Activated CD4-positive, alpha-beta T cell treated with anti-CD3 and anti-CD28 coated beads for 36 hours (primary cell): Measurements from ENCODE around the gene ADORA2A. TPM values are rescaled to one million over a fixed set of nuclear protein-coding genes. Genes with fewer than 3 reads are reported as not detected.

Experiments
- ATAC-seq: fragments of 200-7000 bp; cut with Tn5 transposase; one replicate; pipeline ENCODE4 v1.10.0; 2021; ENCODE audit warnings: mild to moderate bottlenecking, moderate library complexity
- CTCF ChIA-PET: fragments of 350-600 bp; sonication (Branson Sonifier 250); formaldehyde crosslinking; loops from one replicate; lab custom pipeline; 2021; ENCODE audit warnings: antibody characterized with exemption; lab: Charles Lee
- POLR2A ChIA-PET: fragments of 350-600 bp; sonication (Branson Sonifier 250); formaldehyde crosslinking; loops from one replicate; lab custom pipeline; 2021; ENCODE audit warnings: antibody characterized with exemption, inconsistent platforms; lab: Charles Lee
- DNase-seq: peaks from one replicate; pipeline ENCODE4 v3.0.0-alpha.2; 2020
- H3K27ac Mint-ChIP-seq: one replicate; pipeline ENCODE4 v1.8.0; 2021; ENCODE audit warnings: mixed read lengths
- H3K27me3 Mint-ChIP-seq: one replicate; pipeline ENCODE4 v1.8.0; 2021; ENCODE audit warnings: mixed read lengths
- H3K36me3 Mint-ChIP-seq: one replicate; pipeline ENCODE4 v1.8.0; 2021; ENCODE audit warnings: low read depth, mixed read lengths
- H3K4me1 Mint-ChIP-seq: one replicate; pipeline ENCODE4 v1.8.0; 2021; ENCODE audit warnings: mixed read lengths
- H3K4me3 Mint-ChIP-seq: one replicate; pipeline ENCODE4 v1.8.0; 2021; ENCODE audit warnings: mild to moderate bottlenecking, moderate library complexity, mixed read lengths
- H3K9me3 Mint-ChIP-seq: one replicate; pipeline ENCODE4 v1.8.0; 2021; ENCODE audit warnings: low read depth, mixed read lengths
- intact Hi-C, 2 experiments: fragments of 100-400 bp; cut with DNase I in 1 of 2; cut with micrococcal nuclease in 1 of 2; formaldehyde crosslinking; loops; one replicate each; pipeline versions ENCODE4 v1.14.2 to v1.15.1; 2022 to 2024; cut with DNase I, micrococcal nuclease
- total RNA-seq, 2 experiments: library from RNA; stranded (reverse); gene quantifications; one replicate each; pipeline ENCODE4 v1.2.3, GENCODE V29; 2021

ADORA2A gene
- total RNA-seq, 2 experiments from 2014 or later, result 30.6 to 31.3 TPM

DNA sequence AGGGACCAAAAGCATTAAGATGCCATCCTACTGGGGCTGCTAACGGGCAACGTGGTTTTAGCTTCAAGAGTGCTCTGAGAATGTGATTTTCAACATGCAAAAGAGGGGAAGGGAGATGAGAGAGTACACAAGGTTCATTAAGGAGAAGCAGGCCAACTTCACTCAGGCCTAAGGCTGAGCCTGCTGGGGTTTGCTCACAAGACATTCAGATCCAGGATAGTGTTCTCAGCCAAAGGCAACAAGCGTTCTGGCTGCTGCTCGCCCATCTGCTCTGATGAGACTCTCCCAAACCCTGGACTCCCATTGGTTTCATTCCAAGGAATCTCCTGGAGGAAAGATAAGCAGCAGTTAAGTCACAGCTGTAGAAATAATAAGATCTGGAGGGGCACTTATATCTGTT, 44.2 kb downstream of the ADORA2A start:
- intact Hi-C loops, result no loop called here
- Mint-ChIP-seq H3K27ac (no peak overlapping the region), H3K4me1 (no peaks in the 10 kb centered on the region), H3K36me3 (no peaks in the 10 kb centered on the region), H3K27me3 (no peaks in the 10 kb centered on the region), H3K4me3 (no peak overlapping the region), H3K9me3 (no peaks in the 10 kb centered on the region)
- DNase-seq (no peak), ATAC-seq (no peak)
- POLR2A ChIA-PET, result no interaction called here
- CTCF ChIA-PET, result interaction anchor here (0.6 kb wide), 1 partner anchor 32 kb away, joined by 3 read pairs; no protein-coding TSS in a partner anchor

DNA sequence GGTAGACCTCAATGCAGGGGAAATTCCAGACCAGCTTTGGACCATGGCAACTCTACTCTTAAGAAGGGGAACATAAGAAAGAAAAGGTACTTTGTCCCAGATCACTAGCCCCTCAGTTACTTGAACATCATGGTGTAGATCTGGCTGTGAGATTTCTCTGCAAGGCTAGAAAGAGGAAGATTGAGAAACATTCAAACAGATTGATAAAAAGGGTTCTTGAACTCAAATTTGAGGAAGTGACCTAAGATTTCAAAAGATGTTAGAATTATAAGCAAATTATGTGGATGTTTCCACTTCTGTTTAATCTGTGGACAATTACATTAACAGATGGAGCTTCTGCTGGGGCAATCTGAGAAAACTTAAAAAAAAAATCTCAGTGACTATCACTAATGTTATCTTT, 45.9 kb downstream of the ADORA2A start:
- Mint-ChIP-seq H3K4me1 (no peaks in the 10 kb centered on the region), H3K9me3 (no peaks in the 10 kb centered on the region), H3K27me3 (no peaks in the 10 kb centered on the region), H3K4me3 (no peak overlapping the region), H3K27ac (no peak overlapping the region), H3K36me3 (no peaks in the 10 kb centered on the region)
- CTCF ChIA-PET, result interaction anchor here (0.5 kb wide), 1 partner anchor 11 kb away, joined by 3 read pairs; no protein-coding TSS in a partner anchor
- intact Hi-C loops, result no loop called here
- POLR2A ChIA-PET, result no interaction called here
- ATAC-seq (no peak), DNase-seq (no peak)

DNA sequence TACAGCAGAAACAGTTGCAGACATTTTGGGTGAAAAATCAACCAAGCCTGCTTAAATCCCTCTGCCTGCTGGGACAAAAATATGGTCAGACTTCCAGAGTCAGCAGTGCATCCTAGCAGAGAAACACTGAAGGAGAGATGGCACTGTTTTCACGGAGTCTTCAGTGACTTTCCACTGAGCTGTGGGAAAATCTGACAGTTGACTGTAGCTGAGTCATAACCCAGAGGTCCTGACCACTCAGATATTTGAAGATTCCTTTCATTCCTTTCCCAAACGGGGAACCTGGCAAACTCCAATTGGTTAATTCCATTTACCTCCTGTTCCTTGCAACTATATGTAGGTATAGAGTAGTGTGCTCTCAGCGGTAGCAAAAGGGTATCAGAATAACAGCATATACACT, 46.8 kb downstream of the ADORA2A start:
- intact Hi-C loops, result no loop called here
- Mint-ChIP-seq H3K36me3 (no peaks in the 10 kb centered on the region), H3K27ac (no peak overlapping the region), H3K4me3 (no peak overlapping the region), H3K4me1 (no peaks in the 10 kb centered on the region), H3K27me3 (no peaks in the 10 kb centered on the region), H3K9me3 (no peaks in the 10 kb centered on the region)
- no peak for ATAC-seq
- ChIA-PET POLR2A (no interaction called here), CTCF (no interaction called here)
- DNase-seq, result no peak

DNA sequence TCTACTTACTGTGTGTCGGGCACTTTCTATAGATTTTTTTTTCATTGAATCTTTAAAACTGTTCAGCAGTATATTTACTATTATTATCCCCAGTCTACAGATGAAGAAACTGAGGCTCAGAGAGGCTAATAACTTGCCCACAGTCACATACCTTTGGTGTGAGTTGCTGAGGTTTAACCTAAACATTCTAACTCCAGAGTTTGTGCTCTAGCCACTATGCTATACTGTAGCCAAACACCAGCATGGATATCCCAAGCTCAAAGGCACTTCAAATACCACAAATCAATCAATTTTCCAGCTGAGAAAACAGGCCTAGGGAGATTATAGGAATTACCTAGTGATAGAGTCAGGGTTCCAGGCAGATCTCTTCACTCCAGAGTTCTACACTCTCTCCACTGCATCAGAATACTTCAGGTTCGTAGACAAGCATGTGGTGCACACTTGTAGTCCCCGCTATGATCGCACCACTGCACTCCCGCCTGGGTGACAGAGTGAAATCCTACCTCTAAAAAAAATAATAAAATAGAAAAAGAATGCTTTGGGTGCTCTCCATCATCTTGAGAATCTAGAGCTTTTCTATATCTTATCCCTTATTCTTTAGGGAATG, 47.4 kb downstream of the ADORA2A start:
- Mint-ChIP-seq H3K4me1 (no peaks in the 10 kb centered on the region), H3K27ac (no peak overlapping the region), H3K36me3 (no peaks in the 10 kb centered on the region), H3K4me3 (no peak overlapping the region), H3K27me3 (no peaks in the 10 kb centered on the region), H3K9me3 (no peaks in the 10 kb centered on the region)
- intact Hi-C loops, result no loop called here
- no peak for DNase-seq
- ChIA-PET POLR2A (no interaction called here), CTCF (interaction anchor here (0.6 kb wide), 1 partner anchor 126 kb away, joined by 3 read pairs; no protein-coding TSS in a partner anchor)
- ATAC-seq, result no peak

DNA sequence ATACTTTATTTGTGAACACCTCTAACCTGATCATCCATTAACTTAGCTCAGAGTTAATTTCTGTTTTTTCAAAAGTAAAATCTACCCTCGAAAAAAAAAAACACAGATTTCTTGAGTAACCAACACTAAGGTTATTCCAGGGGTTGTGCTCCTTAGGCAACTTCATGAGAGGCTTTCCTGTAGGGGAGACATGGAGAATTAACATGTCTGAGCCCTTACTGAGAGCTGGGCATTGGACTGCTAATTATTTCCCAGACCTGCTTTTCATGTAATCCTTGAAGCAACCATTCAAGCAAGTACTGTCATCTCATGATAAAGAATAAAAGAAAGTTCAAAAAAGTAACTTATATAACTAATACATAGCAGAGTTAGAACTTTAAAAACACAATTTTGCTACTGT, 54.2 kb downstream of the ADORA2A start:
- POLR2A ChIA-PET, result interaction anchor here (0.9 kb wide), 1 partner anchor 50 kb away, joined by 3 read pairs; no protein-coding TSS in a partner anchor
- DNase-seq, result no peak
- no peak overlapping the region for H3K4me3 Mint-ChIP-seq

DNA sequence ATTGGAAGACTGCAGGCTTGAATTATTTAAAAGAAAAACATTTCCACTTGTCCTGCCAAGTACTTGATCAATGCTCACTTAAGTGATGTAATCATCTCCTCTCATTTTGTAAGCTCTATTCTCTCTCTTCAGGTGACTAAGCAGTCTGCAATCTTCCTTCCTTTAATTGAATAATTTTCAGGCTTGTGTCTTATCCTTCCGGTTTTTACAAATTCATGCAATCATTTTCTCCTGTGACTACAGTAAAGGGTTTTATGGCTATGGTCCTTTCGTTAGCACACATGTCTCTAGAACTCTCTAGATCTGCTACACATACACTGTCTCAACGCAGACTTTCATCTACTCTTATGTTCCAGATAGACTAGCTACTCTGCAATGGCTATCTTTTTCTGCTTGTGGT, 55.2 kb downstream of the ADORA2A start:
- ChIA-PET CTCF (interaction anchor here (1.1 kb wide), 1 partner anchor 77 kb away, joined by 3 read pairs; no protein-coding TSS in a partner anchor), POLR2A (no interaction called here)
- DNase-seq, result no peak
- Mint-ChIP-seq H3K36me3 (no peaks in the 10 kb centered on the region), H3K27ac (peak overlapping the region; percentile 33), H3K4me1 (peaks cover 26% of the 10 kb centered on the region), H3K9me3 (no peaks in the 10 kb centered on the region), H3K4me3 (no peak overlapping the region), H3K27me3 (no peaks in the 10 kb centered on the region)
- ATAC-seq, result no peak
- intact Hi-C loops, result no loop called here

More for the DNA sequence above, 54.2 kb downstream of the ADORA2A start:
- Mint-ChIP-seq H3K4me1 (peaks cover 20% of the 10 kb centered on the region), H3K27me3 (no peaks in the 10 kb centered on the region), H3K36me3 (no peaks in the 10 kb centered on the region), H3K27ac (no peak overlapping the region), H3K9me3 (no peaks in the 10 kb centered on the region)
- intact Hi-C loops, result no loop called here
- CTCF ChIA-PET, result interaction anchor here (0.7 to 1.3 kb wide), 3 partner anchors 24 to 614 kb away, joined by 3 to 4 read pairs (median 3); no protein-coding TSS in a partner anchor
- ATAC-seq, result no peak

DNA sequence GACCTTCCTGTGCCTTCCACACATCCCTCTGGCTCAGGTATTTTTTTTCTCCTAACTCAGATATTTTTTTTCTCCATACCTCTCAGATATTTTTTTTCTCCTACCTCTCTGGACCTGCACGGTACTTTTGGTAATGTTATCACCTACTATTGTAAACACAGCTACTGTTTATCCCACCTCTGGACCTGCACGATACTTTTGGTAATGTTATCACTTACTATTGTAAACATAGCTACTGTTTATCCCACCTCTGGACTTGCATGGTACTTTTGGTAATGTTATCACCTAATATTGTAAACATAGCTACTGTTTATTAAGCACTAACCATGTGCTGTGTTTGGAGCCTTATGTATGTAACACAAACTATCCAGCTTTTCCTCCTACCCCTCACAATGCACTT, 55.6 kb downstream of the ADORA2A start:
- Mint-ChIP-seq H3K9me3 (no peaks in the 10 kb centered on the region), H3K4me1 (peaks cover 26% of the 10 kb centered on the region), H3K27me3 (no peaks in the 10 kb centered on the region), H3K4me3 (no peak overlapping the region), H3K36me3 (no peaks in the 10 kb centered on the region), H3K27ac (peak overlapping the region; percentile 33)
- CTCF ChIA-PET, result interaction anchor here (1.1 kb wide), 1 partner anchor 77 kb away, joined by 3 read pairs; no protein-coding TSS in a partner anchor
- ATAC-seq, result no peak
- POLR2A ChIA-PET, result no interaction called here
- DNase-seq, result no peak
- intact Hi-C loops, result no loop called here

DNA sequence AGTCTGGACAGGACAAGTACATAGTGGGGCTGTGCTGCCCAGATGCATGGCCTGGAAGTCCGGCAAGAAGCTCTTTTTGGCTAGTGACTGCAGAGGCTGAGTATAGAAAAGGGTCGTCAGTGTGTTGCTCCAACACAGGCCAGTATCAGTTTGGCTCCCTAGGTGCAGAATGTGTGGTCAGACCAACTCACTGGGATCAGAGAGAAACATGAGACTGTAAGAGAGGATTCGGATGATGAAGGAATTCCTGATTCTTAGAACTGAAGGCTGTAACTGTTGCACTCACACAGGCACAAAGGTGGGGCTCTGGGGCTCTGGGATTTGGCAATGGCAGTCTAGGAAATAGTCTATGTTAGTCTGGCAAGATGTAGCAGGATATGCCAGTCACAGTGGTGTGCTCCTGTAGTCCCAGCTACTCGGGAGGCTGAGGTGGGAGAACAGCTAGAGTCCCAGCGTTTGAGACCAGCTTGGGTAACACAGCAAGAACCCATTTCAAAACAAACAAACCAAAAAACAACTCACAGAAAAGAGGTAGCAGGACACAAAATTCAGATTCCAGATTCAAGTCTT, 56.7 kb downstream of the ADORA2A start:
- POLR2A ChIA-PET, result interaction anchor here (0.6 kb wide), 1 partner anchor 19 kb away, joined by 3 read pairs; no protein-coding TSS in a partner anchor
- DNase-seq (no peak), ATAC-seq (no peak)
- Mint-ChIP-seq H3K4me3 (no peak overlapping the region), H3K9me3 (no peaks in the 10 kb centered on the region), H3K36me3 (no peaks in the 10 kb centered on the region), H3K4me1 (peaks cover 26% of the 10 kb centered on the region), H3K27me3 (no peaks in the 10 kb centered on the region), H3K27ac (no peak overlapping the region)
- CTCF ChIA-PET, result interaction anchor here (0.6 to 0.7 kb wide), 3 partner anchors 10 to 1228 kb away, joined by 3 to 4 read pairs (median 3); no protein-coding TSS in a partner anchor
- intact Hi-C loops, result no loop called here

DNA sequence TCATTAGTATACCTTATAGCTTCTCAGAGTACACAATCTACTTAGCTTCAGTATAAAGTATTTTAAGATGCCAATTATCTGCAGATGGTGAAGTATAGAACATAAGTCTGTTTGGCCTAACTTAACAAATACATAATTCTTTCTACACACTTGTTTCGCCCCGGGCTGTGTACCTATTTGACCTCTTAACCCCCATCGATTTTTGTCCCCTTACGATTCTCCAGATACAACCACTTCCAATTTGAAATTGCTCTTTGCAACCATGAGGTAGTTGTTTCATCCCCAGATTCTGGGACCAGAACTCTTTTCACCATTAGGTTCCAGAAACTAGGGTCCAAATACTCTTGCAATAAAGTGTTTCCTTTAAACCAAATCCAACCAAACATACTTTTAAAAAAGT, 57.8 kb downstream of the ADORA2A start:
- ChIA-PET POLR2A (no interaction called here), CTCF (interaction anchor here (1.4 kb wide), 1 partner anchor 18 kb away, joined by 4 read pairs; no protein-coding TSS in a partner anchor)
- DNase-seq, result no peak
- peaks cover 26% of the 10 kb centered on the region for H3K4me1 Mint-ChIP-seq
- intact Hi-C loops, result loop anchor here (5.0 kb wide), 1 partner anchor 213 kb away; the partner anchor contains the start of gene SPECC1L (in 2 of the 2)
- H3K36me3 Mint-ChIP-seq, result no peaks in the 10 kb centered on the region
- no peaks in the 10 kb centered on the region for H3K27me3 Mint-ChIP-seq
- no peak for ATAC-seq
- no peaks in the 10 kb centered on the region for H3K9me3 Mint-ChIP-seq
- H3K27ac Mint-ChIP-seq, result no peak overlapping the region
- no peak overlapping the region for H3K4me3 Mint-ChIP-seq

DNA sequence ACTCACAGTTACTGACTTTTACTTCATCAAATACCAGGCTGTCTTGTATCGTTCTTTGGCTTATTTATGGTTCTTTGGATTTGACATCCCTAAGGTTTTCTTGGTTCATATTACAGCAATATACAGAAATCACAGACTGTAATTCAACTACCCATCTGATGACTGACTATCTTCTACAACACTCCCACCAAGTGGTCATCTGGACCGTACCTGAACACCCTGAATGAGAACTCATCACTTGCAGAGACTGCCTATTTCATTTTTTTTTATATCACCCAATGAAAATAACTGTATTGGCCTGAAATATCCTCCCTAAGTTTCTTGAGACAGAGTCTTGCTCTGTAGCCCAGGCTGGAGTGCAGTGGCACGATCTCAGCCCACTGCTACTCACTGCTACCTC, 58.2 kb downstream of the ADORA2A start:
- DNase-seq, result no peak
- Mint-ChIP-seq H3K4me3 (no peak overlapping the region), H3K4me1 (peaks cover 26% of the 10 kb centered on the region), H3K36me3 (no peaks in the 10 kb centered on the region), H3K27me3 (no peaks in the 10 kb centered on the region), H3K27ac (no peak overlapping the region), H3K9me3 (no peaks in the 10 kb centered on the region)
- ChIA-PET CTCF (interaction anchor here (1.4 kb wide), 1 partner anchor 17 kb away, joined by 4 read pairs; no protein-coding TSS in a partner anchor), POLR2A (interaction anchor here (0.9 to 1.0 kb wide), 2 partner anchors 52 to 58 kb away, joined by 3 to 4 read pairs; partner anchors contain the start of gene ADORA2A)
- no peak for ATAC-seq
- intact Hi-C loops, result loop anchor here (1.0 to 5.0 kb wide), 5 partner anchors 51 to 213 kb away; partner anchors contain the start of genes ADORA2A (in 2 of the 2) and SPECC1L (in 2 of the 2)

DNA sequence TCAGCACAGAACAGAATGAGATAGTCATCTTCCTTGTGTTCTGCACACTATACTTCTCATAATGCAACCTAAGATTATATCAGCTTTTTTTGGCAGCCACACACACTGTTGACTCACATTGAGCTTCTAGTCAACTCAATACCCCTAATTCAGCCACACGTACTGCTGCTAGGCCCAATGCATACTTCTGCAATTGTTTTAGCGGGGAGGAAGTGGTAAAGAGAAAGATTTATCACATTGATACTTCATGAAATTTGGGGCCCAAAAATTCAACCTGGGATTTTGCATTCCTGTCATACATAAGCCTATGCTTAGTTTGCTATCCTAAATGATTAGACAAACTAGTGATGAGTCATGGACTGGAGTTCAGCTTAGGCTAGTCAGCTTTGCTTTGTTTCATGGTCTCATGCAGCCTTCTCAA, 59.1 kb downstream of the ADORA2A start:
- peaks cover 26% of the 10 kb centered on the region for H3K4me1 Mint-ChIP-seq
- CTCF ChIA-PET, result interaction anchor here (0.6 to 1.4 kb wide), 2 partner anchors 16 to 197 kb away, joined by 3 to 4 read pairs; no protein-coding TSS in a partner anchor
- no peaks in the 10 kb centered on the region for H3K9me3 Mint-ChIP-seq
- peak; percentile 62 for DNase-seq
- ATAC-seq, result peak; percentile 96
- H3K4me3 Mint-ChIP-seq, result no peak overlapping the region
- no peaks in the 10 kb centered on the region for H3K27me3 Mint-ChIP-seq
- POLR2A ChIA-PET, result interaction anchor here (0.6 to 1.0 kb wide), 7 partner anchors 10 to 214 kb away, joined by 3 to 4 read pairs (median 3); partner anchors contain the start of gene ADORA2A
- intact Hi-C loops, result loop anchor here (1.0 to 5.0 kb wide), 5 partner anchors 52 to 214 kb away; partner anchors contain the start of genes ADORA2A (in 2 of the 2) and SPECC1L (in 2 of the 2)
- no peaks in the 10 kb centered on the region for H3K36me3 Mint-ChIP-seq
- peak overlapping the region; percentile 35 for H3K27ac Mint-ChIP-seq
